NCI-H1930 (cell line): ENCODE data around the gene GIMAP8.
"Not testable (repeated sequence)": the region's sequence is repeated elsewhere in the genome, so short reads cannot be mapped to it uniquely, and the experiment has no call there.

Experiments used
- DNase-seq, 2 experiments: peaks; one replicate each; lab custom pipeline; 2025; lab: John Stamatoyannopoulos, UW

Gene GIMAP8

GRCh38 chr7:150514748-150515222 lies 64.4 kb downstream of the GIMAP8 start, which contains the start of gene GIMAP7:
Gene GIMAP7, plus strand, starts transcription at chr7:150514872. Its CDS starts 5,103 bp downstream, at chr7:150519975.
- no peak for DNase-seq

GRCh38 chr7:150515248-150516147 lies 65.1 kb downstream of the GIMAP8 start:
- no peak for DNase-seq

GRCh38 chr7:150516956-150517745 lies 66.7 kb downstream of the GIMAP8 start:
- DNase-seq, result no peak

GRCh38 chr7:150519310-150519709 lies 68.9 kb downstream of the GIMAP8 start:
- DNase-seq, result no peak

GRCh38 chr7:150520145-150520544 lies 69.7 kb downstream of the GIMAP8 start:
- DNase-seq, result no peak

- not testable (repeated sequence) for DNase-seq
Measured at GRCh38 chr7:150522931-150523330, 72.5 kb downstream of the GIMAP8 start.

- no peak for DNase-seq
Measured at GRCh38 chr7:150524018-150524417, 73.6 kb downstream of the GIMAP8 start.
